H9 (cell line): ENCODE results near the gene OGFOD3. TPM values are rescaled to one million over a fixed set of nuclear protein-coding genes. Genes with fewer than 3 reads are reported as not detected.

Experiments
- DNase-seq: peaks from one replicate; pipeline ENCODE4 v3.0.0-alpha.2; 2017
- H2AFZ ChIP-seq: one replicate; pipeline ENCODE4 v1.6.1; 2013; ENCODE audit warnings: mild to moderate bottlenecking, low read length, control low read depth, moderate library complexity
- H2AK5ac ChIP-seq: 2 replicates; pipeline ENCODE4 v1.6.1; 2013; ENCODE audit warnings: low read length, control low read depth, mixed read lengths; ENCODE audit not compliant: insufficient read length
- H2BK120ac ChIP-seq: one replicate; pipeline ENCODE4 v1.6.1; 2013; ENCODE audit warnings: low read depth, mild to moderate bottlenecking, low read length, control low read depth, inconsistent platforms; ENCODE audit not compliant: poor library complexity, severe bottlenecking
- H2BK12ac ChIP-seq: 2 replicates; pipeline ENCODE4 v1.6.1; 2013; ENCODE audit warnings: low read length, control low read depth, mixed read lengths, low read depth; ENCODE audit not compliant: insufficient read length
- H2BK15ac ChIP-seq: 2 replicates; pipeline ENCODE4 v1.6.1; 2013; ENCODE audit warnings: low read depth, low read length, control low read depth
- H2BK20ac ChIP-seq: one replicate; pipeline ENCODE4 v1.6.1; 2013; ENCODE audit warnings: low read depth, mild to moderate bottlenecking, low read length, control low read depth, inconsistent platforms; ENCODE audit not compliant: poor library complexity, severe bottlenecking
- H2BK5ac ChIP-seq: 2 replicates; pipeline ENCODE4 v1.6.1; 2013; ENCODE audit warnings: low read length, control low read depth, mixed read lengths; ENCODE audit not compliant: insufficient read length
- H3K14ac ChIP-seq: 2 replicates; pipeline ENCODE4 v1.6.1; 2013; ENCODE audit warnings: low read length, control low read depth; ENCODE audit not compliant: insufficient read depth
- H3K18ac ChIP-seq: 2 replicates; pipeline ENCODE4 v1.6.1; 2013; ENCODE audit warnings: low read depth, mild to moderate bottlenecking, mixed read lengths, low read length, control low read depth; ENCODE audit not compliant: insufficient read length
- H3K23ac ChIP-seq: 2 replicates; pipeline ENCODE4 v1.6.1; 2013; ENCODE audit warnings: low read length, control low read depth, mixed read lengths, low read depth; ENCODE audit not compliant: insufficient read length
- H3K23me2 ChIP-seq: 2 replicates; pipeline ENCODE4 v1.6.1; 2013; ENCODE audit warnings: low read depth, mild to moderate bottlenecking, mixed read lengths, low read length, control low read depth; ENCODE audit not compliant: insufficient read length, poor library complexity, severe bottlenecking
- H3K27ac ChIP-seq: 2 replicates; pipeline ENCODE4 v1.5.1; 2013; ENCODE audit warnings: low read length, control low read depth, mixed read lengths, low read depth; ENCODE audit not compliant: insufficient read length
- H3K27me3 ChIP-seq: 2 replicates; pipeline ENCODE4 v1.6.1; 2013; ENCODE audit warnings: low read length, control low read depth, inconsistent platforms; ENCODE audit not compliant: insufficient read depth
- H3K4ac ChIP-seq: 2 replicates; pipeline ENCODE4 v1.6.1; 2013; ENCODE audit warnings: low read depth, mild to moderate bottlenecking, control low read depth, inconsistent platforms, low read length, moderate library complexity
- H3K4me1 ChIP-seq: 2 replicates; pipeline ENCODE4 v1.6.1; 2013; ENCODE audit warnings: low read length, control low read depth, inconsistent platforms; ENCODE audit not compliant: insufficient read depth
- H3K4me2 ChIP-seq: 2 replicates; pipeline ENCODE4 v1.6.1; 2013; ENCODE audit warnings: low read length, control low read depth, mixed read lengths; ENCODE audit not compliant: insufficient read length, insufficient read depth
- H3K56ac ChIP-seq: 2 replicates; pipeline ENCODE4 v1.6.1; 2013; ENCODE audit warnings: low read depth, mild to moderate bottlenecking, mixed read lengths, low read length, control low read depth; ENCODE audit not compliant: insufficient read length
- H3K79me1 ChIP-seq: 2 replicates; pipeline ENCODE4 v1.6.1; 2013; ENCODE audit warnings: low read depth, mild to moderate bottlenecking, moderate library complexity, low read length, control low read depth, inconsistent platforms; ENCODE audit not compliant: insufficient read depth, poor library complexity, severe bottlenecking
- H3K79me2 ChIP-seq: 2 replicates; pipeline ENCODE4 v1.6.1; 2013; ENCODE audit warnings: low read length, control low read depth, inconsistent platforms; ENCODE audit not compliant: insufficient read depth
- H3K9ac ChIP-seq: 2 replicates; pipeline ENCODE4 v1.6.1; 2013; ENCODE audit warnings: low read length, control low read depth, mixed read lengths; ENCODE audit not compliant: insufficient read length; ENCODE audit errors: extremely low read depth
- H3K9me3 ChIP-seq: one replicate; pipeline ENCODE4 v1.6.1; 2013; ENCODE audit warnings: low read depth, low read length, inconsistent platforms; ENCODE audit not compliant: control insufficient read depth
- H3T11ph ChIP-seq: one replicate; pipeline ENCODE4 v1.6.1; 2013; ENCODE audit warnings: mild to moderate bottlenecking, low read length, control low read depth, inconsistent platforms
- H4K20me1 ChIP-seq: one replicate; pipeline ENCODE4 v1.6.1; 2013; ENCODE audit not compliant: control insufficient read depth, insufficient read length, insufficient read depth
- H4K5ac ChIP-seq: 2 replicates; pipeline ENCODE4 v1.6.1; 2013; ENCODE audit warnings: low read depth, mild to moderate bottlenecking, mixed read lengths, low read length, control low read depth; ENCODE audit not compliant: insufficient read length
- H4K8ac ChIP-seq: replicated peaks from 2 replicates; pipeline ENCODE4 v1.6.1; 2013; ENCODE audit warnings: low read length, control low read depth, mixed read lengths, low read depth; ENCODE audit not compliant: insufficient read length
- H4K91ac ChIP-seq: 2 replicates; pipeline ENCODE4 v1.6.1; 2013; ENCODE audit warnings: low read depth, mild to moderate bottlenecking, moderate library complexity, mixed read lengths, low read length, control low read depth; ENCODE audit not compliant: insufficient read length
- H3K27ac Mint-ChIP-seq, 3 experiments: 2 replicates in 2 of 3; 3 replicates in 1 of 3; pipeline ENCODE4 v1.8.0; 2020 to 2021; ENCODE audit warnings: mixed read lengths in 3 of 3, mild to moderate bottlenecking in 1 of 3, moderate library complexity in 1 of 3
- H3K27me3 Mint-ChIP-seq: 2 replicates; pipeline ENCODE4 v1.8.0; 2021; ENCODE audit warnings: low read depth, mild to moderate bottlenecking, moderate library complexity, mixed read lengths
- H3K36me3 Mint-ChIP-seq, 3 experiments: 2 replicates in 2 of 3; 3 replicates in 1 of 3; pipeline ENCODE4 v1.8.0; 2020 to 2021; ENCODE audit warnings: low read depth in 3 of 3, mixed read lengths in 3 of 3; ENCODE audit not compliant: insufficient read depth in 1 of 3
- H3K4me1 Mint-ChIP-seq, 2 experiments: 2 replicates each; pipeline ENCODE4 v1.8.0; 2020; ENCODE audit warnings: mixed read lengths in 2 of 2
- H3K4me3 Mint-ChIP-seq, 2 experiments: 2 replicates in 1 of 2; 3 replicates in 1 of 2; pipeline ENCODE4 v1.8.0; 2020 to 2021; ENCODE audit warnings: mild to moderate bottlenecking in 2 of 2, mixed read lengths in 2 of 2, moderate library complexity in 1 of 2
- H3K9me3 Mint-ChIP-seq, 2 experiments: 2 replicates in 1 of 2; 3 replicates in 1 of 2; pipeline ENCODE4 v1.8.0; 2020; ENCODE audit warnings: mild to moderate bottlenecking in 2 of 2, mixed read lengths in 2 of 2, moderate library complexity in 1 of 2
- CTCF ChIP-seq: fragments of 200-600 bp; sonication (generic); conservative IDR thresholded peaks from 3 replicates; pipeline ENCODE4 v1.8.0; 2021; ENCODE audit warnings: antibody characterized with exemption, mild to moderate bottlenecking
- WGBS: extraction: QIAGEN DNeasy Blood & Tissue Kit; methylation state at CpG from one replicate; pipeline ENCODE4 v1.1.7; 2013; ENCODE audit warnings: missing lambda C conversion rate, low lambda C conversion rate, mixed read lengths; ENCODE audit not compliant: insufficient read length; ENCODE audit errors: extremely low coverage; 5-methylcytosine and 5-hydroxymethylcytosine counted together
- total RNA-seq: library from RNA; stranded (reverse); gene quantifications from 2 replicates; pipeline ENCODE4 v1.2.1, GENCODE V29; 2021

Gene OGFOD3
- total RNA-seq, 1 experiment from 2014 or later, result 27.8 TPM

- Mint-ChIP-seq H3K4me3 (no peak overlapping the region; a peak in 1 of 5 replicates), H3K27me3 (peaks cover 18% of the 10 kb centered on the region), H3K4me1 (peaks cover 4 to 13% of the 10 kb centered on the region in 2 experiments; a peak in 3 of 4 replicates), H3K9me3 (no peaks in the 10 kb centered on the region; a peak in 1 of 5 replicates), H3K27ac (no peak overlapping the region), H3K36me3 (peaks cover 0 to 2% (median 0%) of the 10 kb centered on the region in 3 experiments; a peak in 1 of 7 replicates)
- H3K14ac ChIP-seq, result no peak overlapping the region
- H2BK5ac ChIP-seq, result no peak overlapping the region
- no peak overlapping the region for H4K91ac ChIP-seq
- no peaks in the 10 kb centered on the region for H3K27me3 ChIP-seq
- no CpG with 5 or more reads among the region's 26 CpGs for WGBS
- H3K79me1 ChIP-seq, result no peaks in the 10 kb centered on the region
- TF ChIP-seq CTCF, result no peak
- no peak overlapping the region for H3K27ac ChIP-seq
- H3K4me2 ChIP-seq, result no peak overlapping the region
- no peak overlapping the region for H2BK15ac ChIP-seq
- H2BK12ac ChIP-seq, result no peak overlapping the region
- no peak overlapping the region for H3K9ac ChIP-seq
- no peak overlapping the region for H3K56ac ChIP-seq
- no peak overlapping the region for H2AK5ac ChIP-seq
- H3K79me2 ChIP-seq, result no peaks in the 10 kb centered on the region
- no peaks in the 10 kb centered on the region for H3K4me1 ChIP-seq
- H3T11ph ChIP-seq, result no peak overlapping the region
- no peaks in the 10 kb centered on the region for H3K9me3 ChIP-seq
- no peak overlapping the region for H3K4ac ChIP-seq
- no peak overlapping the region for H4K5ac ChIP-seq
- no peak overlapping the region for H2BK20ac ChIP-seq
- H2AFZ ChIP-seq, result no peak overlapping the region
- no peak overlapping the region for H3K23ac ChIP-seq
- no peak overlapping the region for H4K8ac ChIP-seq
- no peak for DNase-seq
- H3K23me2 ChIP-seq, result no peaks in the 10 kb centered on the region
- H2BK120ac ChIP-seq, result no peak overlapping the region
- H4K20me1 ChIP-seq, result no peaks in the 10 kb centered on the region
- no peak overlapping the region for H3K18ac ChIP-seq
These were observed 32.7 kb downstream of the OGFOD3 start for GRCh38 chr17:82385559-82386254.
